Measurements from ENCODE around the gene TRAF2.

Gene TRAF2

GRCh38 chr9:136943291-136944211 is 57.2 kb downstream of the TRAF2 start:
- DNase-seq (ENCODE audit: low read depth, low spot score): peak; percentile 15
- no peak for TF ChIP-seq CTCF (IDR thresholded peaks at IDR 0.05; ENCODE audit: low read depth, low read length)
- H3K4me3 ChIP-seq (ENCODE audit: low read depth, low read length): peak overlapping the region; percentile 75
- in situ Hi-C loops (cut with HindIII; ENCODE audit: low sequenced_read_pairs): loop anchor here (25.0 kb wide), 1 partner anchor 94 kb away; the partner anchor contains the start of genes ABCA2, FUT7 and NPDC1

GRCh38 chr9:136944212-136944518 is 57.8 kb downstream of the TRAF2 start:
- peak overlapping the region; percentile 75 for H3K4me3 ChIP-seq (ENCODE audit: low read depth, low read length)
- TF ChIP-seq CTCF (IDR thresholded peaks at IDR 0.05; ENCODE audit: low read depth, low read length): peak; percentile 9
- in situ Hi-C loops (cut with HindIII; ENCODE audit: low sequenced_read_pairs): loop anchor here (25.0 kb wide), 1 partner anchor 93 kb away; the partner anchor contains the start of genes ABCA2, FUT7 and NPDC1
- DNase-seq (ENCODE audit: low read depth, low spot score): peak; percentile 51

GRCh38 chr9:136944519-136945332 is 58.4 kb downstream of the TRAF2 start, which contains the start of the genes C8G and FBXW5:
Gene C8G (plus strand): TSS chr9:136945243. CDS start chr9:136945321, 78 bp downstream.
Gene FBXW5 (minus strand): TSS chr9:136944738. CDS start chr9:136944083, 655 bp downstream.
- peak; percentile 93 for TF ChIP-seq CTCF (IDR thresholded peaks at IDR 0.05; ENCODE audit: low read depth, low read length)
- in situ Hi-C loops (cut with HindIII; ENCODE audit: low sequenced_read_pairs): loop anchor here (25.0 kb wide), 1 partner anchor 93 kb away; the partner anchor contains the start of genes ABCA2, FUT7 and NPDC1
- peak within 1 kb of the TSS; percentile 75 for H3K4me3 ChIP-seq (ENCODE audit: low read depth, low read length)
- DNase-seq (ENCODE audit: low read depth, low spot score): peak; percentile 92

GRCh38 chr9:136945333-136946227 is 59.3 kb downstream of the TRAF2 start:
- no peak for TF ChIP-seq CTCF (IDR thresholded peaks at IDR 0.05; ENCODE audit: low read depth, low read length)
- in situ Hi-C loops (cut with HindIII; ENCODE audit: low sequenced_read_pairs): loop anchor here (25.0 kb wide), 1 partner anchor 92 kb away; the partner anchor contains the start of genes ABCA2, FUT7 and NPDC1
- no peak for DNase-seq (ENCODE audit: low read depth, low spot score)
- no peak overlapping the region for H3K4me3 ChIP-seq (ENCODE audit: low read depth, low read length)

- no peak for TF ChIP-seq CTCF (IDR thresholded peaks at IDR 0.05; ENCODE audit: low read depth, low read length)
- no peak for DNase-seq (ENCODE audit: low read depth, low spot score)
- in situ Hi-C loops (cut with HindIII; ENCODE audit: low sequenced_read_pairs): loop anchor here (25.0 kb wide), 1 partner anchor 91 kb away; the partner anchor contains the start of genes ABCA2, FUT7 and NPDC1
- no peak overlapping the region for H3K4me3 ChIP-seq (ENCODE audit: low read depth, low read length)
Observed at GRCh38 chr9:136946228-136947027, 60.1 kb downstream of the TRAF2 start.

Measured in astrocyte of the spinal cord (primary cell).